Amygdala (tissue), 56 donors: ENCODE data around the gene KCNT1.

Experiments
- DNase-seq, 56 donors: peaks; one replicate each; lab custom pipeline; 2025; lab: John Stamatoyannopoulos, UW

The KCNT1 gene

GRCh38 chr9:135811801-135812200 is 109.8 kb downstream of the KCNT1 start:
- peak in 28 of 56 donors; percentile 8 to 71 (median 40) for DNase-seq

- no peak for DNase-seq
Observed at GRCh38 chr9:135812961-135813360, 111.0 kb downstream of the KCNT1 start.

- DNase-seq, result no peak
Observed at GRCh38 chr9:135813671-135814290, 111.8 kb downstream of the KCNT1 start.

GRCh38 chr9:135814421-135815095 is 112.6 kb downstream of the KCNT1 start:
- DNase-seq, result no peak

GRCh38 chr9:135815413-135815812 is 113.4 kb downstream of the KCNT1 start:
- DNase-seq, result no peak

GRCh38 chr9:135815830-135816650 is 114.1 kb downstream of the KCNT1 start:
- no peak for DNase-seq

GRCh38 chr9:135816651-135816970 is 114.6 kb downstream of the KCNT1 start:
- no peak for DNase-seq

GRCh38 chr9:135817951-135818717 is 116.1 kb downstream of the KCNT1 start:
- DNase-seq, result no peak

- no peak for DNase-seq
Observed at GRCh38 chr9:135818718-135819475, 116.9 kb downstream of the KCNT1 start.

- no peak for DNase-seq
Observed at GRCh38 chr9:135819905-135820304, 117.9 kb downstream of the KCNT1 start.

GRCh38 chr9:135820661-135821060 is 118.7 kb downstream of the KCNT1 start:
- no peak for DNase-seq

- DNase-seq, result no peak
Observed at GRCh38 chr9:135821116-135821515, 119.1 kb downstream of the KCNT1 start.

GRCh38 chr9:135821733-135822373 is 119.9 kb downstream of the KCNT1 start:
- no peak for DNase-seq

GRCh38 chr9:135822374-135822755 is 120.4 kb downstream of the KCNT1 start:
- DNase-seq, result no peak

GRCh38 chr9:135823036-135823435 is 121.1 kb downstream of the KCNT1 start:
- no peak for DNase-seq

- no peak for DNase-seq
Observed at GRCh38 chr9:135825435-135826187, 123.6 kb downstream of the KCNT1 start.

GRCh38 chr9:135826188-135826545 is 124.2 kb downstream of the KCNT1 start:
- DNase-seq, result no peak

- DNase-seq, result no peak
Observed at GRCh38 chr9:135827301-135827700, 125.3 kb downstream of the KCNT1 start.
